GM21723 (cell line): Measurements from ENCODE around the gene OLIG1.

Experiments used
- ATAC-seq: cut with Tn5 transposase; IDR thresholded peaks from one replicate; pipeline ENCODE4 v1.9.1; 2021; ENCODE audit warnings: mild to moderate bottlenecking, moderate library complexity; ENCODE audit not compliant: unreplicated experiment

The OLIG1 gene, protein sequence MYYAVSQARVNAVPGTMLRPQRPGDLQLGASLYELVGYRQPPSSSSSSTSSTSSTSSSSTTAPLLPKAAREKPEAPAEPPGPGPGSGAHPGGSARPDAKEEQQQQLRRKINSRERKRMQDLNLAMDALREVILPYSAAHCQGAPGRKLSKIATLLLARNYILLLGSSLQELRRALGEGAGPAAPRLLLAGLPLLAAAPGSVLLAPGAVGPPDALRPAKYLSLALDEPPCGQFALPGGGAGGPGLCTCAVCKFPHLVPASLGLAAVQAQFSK

GRCh38 chr21:33069994-33070743, at the start of gene OLIG1:
Gene OLIG1 (plus strand): TSS chr21:33070141. CDS start chr21:33070247, 106 bp downstream.
- no peak for ATAC-seq

DNA sequence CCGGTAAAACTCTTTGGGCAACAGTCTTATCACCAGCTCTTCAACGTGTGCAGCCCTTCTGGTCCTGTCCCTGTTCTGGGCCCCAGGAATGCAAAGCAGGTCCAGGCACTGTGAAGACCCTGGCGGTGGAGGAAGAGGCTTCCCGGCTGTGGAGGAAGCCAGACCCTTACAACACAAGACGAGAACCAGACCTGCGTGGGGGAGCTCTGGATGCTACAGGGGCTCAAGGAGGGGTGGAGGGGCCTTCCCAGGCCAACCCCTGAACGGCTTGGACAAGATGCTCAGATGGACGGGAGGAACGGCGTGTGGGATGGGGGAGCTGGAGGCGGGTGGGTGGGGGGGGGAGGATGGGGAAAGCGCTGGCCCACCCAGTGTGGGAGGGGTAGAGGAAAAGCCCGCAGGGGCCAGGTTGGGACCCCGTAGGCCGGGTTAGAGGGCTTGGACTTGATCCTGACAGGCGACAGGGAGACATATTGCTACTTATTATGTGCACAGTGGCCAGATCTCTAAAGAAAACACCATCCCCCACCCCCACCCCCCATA, 49.3 kb upstream of the OLIG1 start:
- ATAC-seq, result no peak

GRCh38 chr21:33021150-33021549, 48.8 kb upstream of the OLIG1 start:
- ATAC-seq, result no peak

DNA sequence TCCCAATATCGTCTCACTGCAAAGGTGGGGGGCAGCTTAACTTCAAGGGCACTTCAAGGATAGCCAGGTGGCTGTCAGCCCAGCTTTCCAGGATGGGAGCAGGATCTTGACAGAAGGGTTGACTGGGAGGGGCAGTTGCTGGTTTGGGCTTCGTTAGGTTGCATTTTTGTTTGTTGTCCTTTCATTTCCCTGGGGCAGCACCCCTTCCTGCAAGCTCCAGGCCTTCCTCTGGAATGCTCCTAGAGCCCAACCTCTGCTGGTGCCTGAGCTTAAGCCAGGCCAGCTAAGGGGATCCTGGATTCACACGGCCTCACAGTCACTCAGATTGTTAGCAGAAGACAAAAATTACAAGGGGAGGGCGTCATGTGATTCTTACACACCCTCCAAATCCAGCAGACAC, 48.3 kb upstream of the OLIG1 start:
- ATAC-seq, result no peak

DNA sequence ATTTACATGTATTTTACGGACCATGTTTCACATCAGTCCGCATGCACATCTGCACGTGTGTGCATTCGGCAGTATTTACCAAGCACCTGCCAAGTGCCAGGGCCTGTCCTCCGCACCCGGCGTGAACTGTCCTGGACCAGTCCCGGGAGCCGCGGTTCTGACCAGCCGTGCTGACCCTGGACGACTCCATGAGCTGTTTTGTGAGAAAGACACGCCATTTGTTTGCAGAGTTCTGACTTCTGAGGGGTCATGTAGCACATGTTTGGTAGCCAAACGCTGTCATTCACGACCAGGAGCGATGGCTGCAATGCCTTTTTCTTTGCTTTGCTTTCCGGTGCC, 47.5 kb upstream of the OLIG1 start:
- ATAC-seq, result no peak

- no peak for ATAC-seq
Observed at GRCh38 chr21:33022828-33023573, 46.9 kb upstream of the OLIG1 start.

DNA sequence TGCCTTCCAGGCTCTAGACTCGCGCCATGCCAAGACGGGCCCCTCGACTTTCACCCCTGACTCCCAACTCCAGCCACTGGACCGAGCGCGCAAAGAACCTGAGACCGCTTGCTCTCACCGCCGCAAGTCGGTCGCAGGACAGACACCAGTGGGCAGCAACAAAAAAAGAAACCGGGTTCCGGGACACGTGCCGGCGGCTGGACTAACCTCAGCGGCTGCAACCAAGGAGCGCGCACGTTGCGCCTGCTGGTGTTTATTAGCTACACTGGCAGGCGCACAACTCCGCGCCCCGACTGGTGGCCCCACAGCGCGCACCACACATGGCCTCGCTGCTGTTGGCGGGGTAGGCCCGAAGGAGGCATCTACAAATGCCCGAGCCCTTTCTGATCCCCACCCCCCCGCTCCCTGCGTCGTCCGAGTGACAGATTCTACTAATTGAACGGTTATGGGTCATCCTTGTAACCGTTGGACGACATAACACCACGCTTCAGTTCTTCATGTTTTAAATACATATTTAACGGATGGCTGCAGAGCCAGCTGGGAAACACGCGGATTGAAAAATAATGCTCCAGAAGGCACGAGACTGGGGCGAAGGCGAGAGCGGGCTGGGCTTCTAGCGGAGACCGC, 46.3 kb upstream of the OLIG1 start:
- ATAC-seq, result no peak

- ATAC-seq, result no peak
Observed at GRCh38 chr21:33024201-33025103, 45.5 kb upstream of the OLIG1 start.

- ATAC-seq, result no peak
Observed at GRCh38 chr21:33025106-33025488, 44.8 kb upstream of the OLIG1 start.

DNA sequence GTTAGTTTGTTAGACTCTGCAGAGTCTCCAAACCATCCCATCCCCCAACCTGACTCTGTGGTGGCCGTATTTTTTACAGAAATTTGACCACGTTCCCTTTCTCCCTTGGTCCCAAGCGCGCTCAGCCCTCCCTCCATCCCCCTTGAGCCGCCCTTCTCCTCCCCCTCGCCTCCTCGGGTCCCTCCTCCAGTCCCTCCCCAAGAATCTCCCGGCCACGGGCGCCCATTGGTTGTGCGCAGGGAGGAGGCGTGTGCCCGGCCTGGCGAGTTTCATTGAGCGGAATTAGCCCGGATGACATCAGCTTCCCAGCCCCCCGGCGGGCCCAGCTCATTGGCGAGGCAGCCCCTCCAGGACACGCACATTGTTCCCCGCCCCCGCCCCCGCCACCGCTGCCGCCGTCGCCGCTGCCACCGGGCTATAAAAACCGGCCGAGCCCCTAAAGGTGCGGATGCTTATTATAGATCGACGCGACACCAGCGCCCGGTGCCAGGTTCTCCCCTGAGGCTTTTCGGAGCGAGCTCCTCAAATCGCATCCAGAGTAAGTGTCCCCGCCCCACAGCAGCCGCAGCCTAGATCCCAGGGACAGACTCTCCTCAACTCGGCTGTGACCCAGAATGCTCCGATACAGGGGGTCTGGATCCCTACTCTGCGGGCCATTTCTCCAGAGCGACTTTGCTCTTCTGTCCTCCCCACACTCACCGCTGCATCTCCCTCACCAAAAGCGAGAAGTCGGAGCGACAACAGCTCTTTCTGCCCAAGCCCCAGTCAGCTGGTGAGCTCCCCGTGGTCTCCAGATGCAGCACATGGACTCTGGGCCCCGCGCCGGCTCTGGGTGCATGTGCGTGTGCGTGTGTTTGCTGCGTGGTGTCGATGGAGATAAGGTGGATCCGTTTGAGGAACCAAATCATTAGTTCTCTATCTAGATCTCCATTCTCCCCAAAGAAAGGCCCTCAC, 44.2 kb upstream of the OLIG1 start, which contains the start of gene OLIG2:
Gene OLIG2 (plus strand): TSS at position 447 of the 954 bp plus-strand sequence. CDS start 928 bp downstream, outside the sequence.
- no peak for ATAC-seq

DNA sequence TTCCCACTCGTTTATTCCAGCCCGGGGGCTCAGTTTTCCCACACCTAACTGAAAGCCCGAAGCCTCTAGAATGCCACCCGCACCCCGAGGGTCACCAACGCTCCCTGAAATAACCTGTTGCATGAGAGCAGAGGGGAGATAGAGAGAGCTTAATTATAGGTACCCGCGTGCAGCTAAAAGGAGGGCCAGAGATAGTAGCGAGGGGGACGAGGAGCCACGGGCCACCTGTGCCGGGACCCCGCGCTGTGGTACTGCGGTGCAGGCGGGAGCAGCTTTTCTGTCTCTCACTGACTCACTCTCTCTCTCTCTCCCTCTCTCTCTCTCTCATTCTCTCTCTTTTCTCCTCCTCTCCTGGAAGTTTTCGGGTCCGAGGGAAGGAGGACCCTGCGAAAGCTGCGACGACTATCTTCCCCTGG, 43.5 kb upstream of the OLIG1 start:
- no peak for ATAC-seq

DNA sequence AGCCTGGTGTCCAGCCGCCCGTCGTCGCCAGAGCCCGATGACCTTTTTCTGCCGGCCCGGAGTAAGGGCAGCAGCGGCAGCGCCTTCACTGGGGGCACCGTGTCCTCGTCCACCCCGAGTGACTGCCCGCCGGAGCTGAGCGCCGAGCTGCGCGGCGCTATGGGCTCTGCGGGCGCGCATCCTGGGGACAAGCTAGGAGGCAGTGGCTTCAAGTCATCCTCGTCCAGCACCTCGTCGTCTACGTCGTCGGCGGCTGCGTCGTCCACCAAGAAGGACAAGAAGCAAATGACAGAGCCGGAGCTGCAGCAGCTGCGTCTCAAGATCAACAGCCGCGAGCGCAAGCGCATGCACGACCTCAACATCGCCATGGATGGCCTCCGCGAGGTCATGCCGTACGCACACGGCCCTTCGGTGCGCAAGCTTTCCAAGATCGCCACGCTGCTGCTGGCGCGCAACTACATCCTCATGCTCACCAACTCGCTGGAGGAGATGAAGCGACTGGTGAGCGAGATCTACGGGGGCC, 43.0 kb upstream of the OLIG1 start:
- no peak for ATAC-seq

DNA sequence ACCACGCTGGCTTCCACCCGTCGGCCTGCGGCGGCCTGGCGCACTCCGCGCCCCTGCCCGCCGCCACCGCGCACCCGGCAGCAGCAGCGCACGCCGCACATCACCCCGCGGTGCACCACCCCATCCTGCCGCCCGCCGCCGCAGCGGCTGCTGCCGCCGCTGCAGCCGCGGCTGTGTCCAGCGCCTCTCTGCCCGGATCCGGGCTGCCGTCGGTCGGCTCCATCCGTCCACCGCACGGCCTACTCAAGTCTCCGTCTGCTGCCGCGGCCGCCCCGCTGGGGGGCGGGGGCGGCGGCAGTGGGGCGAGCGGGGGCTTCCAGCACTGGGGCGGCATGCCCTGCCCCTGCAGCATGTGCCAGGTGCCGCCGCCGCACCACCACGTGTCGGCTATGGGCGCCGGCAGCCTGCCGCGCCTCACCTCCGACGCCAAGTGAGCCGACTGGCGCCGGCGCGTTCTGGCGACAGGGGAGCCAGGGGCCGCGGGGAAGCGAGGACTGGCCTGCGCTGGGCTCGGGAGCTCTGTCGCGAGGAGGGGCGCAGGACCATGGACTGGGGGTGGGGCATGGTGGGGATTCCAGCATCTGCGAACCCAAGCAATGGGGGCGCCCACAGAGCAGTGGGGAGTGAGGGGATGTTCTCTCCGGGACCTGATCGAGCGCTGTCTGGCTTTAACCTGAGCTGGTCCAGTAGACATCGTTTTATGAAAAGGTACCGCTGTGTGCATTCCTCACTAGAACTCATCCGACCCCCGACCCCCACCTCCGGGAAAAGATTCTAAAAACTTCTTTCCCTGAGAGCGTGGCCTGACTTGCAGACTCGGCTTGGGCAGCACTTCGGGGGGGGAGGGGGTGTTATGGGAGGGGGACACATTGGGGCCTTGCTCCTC, 42.3 kb upstream of the OLIG1 start:
- ATAC-seq, result no peak

GRCh38 chr21:33028287-33028670, 41.7 kb upstream of the OLIG1 start:
- no peak for ATAC-seq

DNA sequence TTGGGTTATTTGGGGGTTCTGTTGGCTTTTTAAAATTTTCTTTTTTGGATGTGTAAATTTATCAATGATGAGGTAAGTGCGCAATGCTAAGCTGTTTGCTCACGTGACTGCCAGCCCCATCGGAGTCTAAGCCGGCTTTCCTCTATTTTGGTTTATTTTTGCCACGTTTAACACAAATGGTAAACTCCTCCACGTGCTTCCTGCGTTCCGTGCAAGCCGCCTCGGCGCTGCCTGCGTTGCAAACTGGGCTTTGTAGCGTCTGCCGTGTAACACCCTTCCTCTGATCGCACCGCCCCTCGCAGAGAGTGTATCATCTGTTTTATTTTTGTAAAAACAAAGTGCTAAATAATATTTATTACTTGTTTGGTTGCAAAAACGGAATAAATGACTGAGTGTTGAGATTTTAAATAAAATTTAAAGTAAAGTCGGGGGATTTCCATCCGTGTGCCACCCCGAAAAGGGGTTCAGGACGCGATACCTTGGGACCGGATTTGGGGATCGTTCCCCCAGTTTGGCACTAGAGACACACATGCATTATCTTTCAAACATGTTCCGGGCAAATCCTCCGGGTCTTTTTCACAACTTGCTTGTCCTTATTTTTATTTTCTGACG, 41.1 kb upstream of the OLIG1 start:
- ATAC-seq, result no peak

- no peak for ATAC-seq
Observed at GRCh38 chr21:33029385-33029921, 40.5 kb upstream of the OLIG1 start.

DNA sequence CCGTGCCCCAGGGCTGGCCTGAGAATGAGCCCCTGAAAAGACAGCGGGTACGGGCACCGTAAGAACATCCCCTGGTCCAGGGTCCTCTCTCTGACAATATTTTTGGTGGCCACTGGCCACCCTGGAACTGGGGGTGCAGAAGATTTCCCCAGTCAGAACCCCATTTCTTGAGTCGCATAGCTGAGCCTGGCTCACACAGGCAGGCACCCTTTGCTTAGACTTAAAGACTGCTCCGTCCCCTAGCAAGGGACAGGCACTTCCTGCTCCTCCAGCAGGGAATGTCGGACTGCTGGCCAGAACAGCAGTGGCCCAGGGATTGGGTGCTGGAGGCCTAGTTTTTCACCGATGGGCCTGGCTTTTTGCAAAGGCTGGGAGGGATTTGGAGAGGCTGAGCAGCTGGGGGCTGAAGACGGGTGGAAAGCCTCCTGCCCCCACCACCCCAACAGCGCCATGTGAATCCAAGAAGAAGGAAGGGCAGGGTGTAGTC, 39.9 kb upstream of the OLIG1 start:
- ATAC-seq, result no peak
